Measurements from ENCODE around the gene FKBP6. TPM values are rescaled to one million over a fixed set of nuclear protein-coding genes. Genes with fewer than 3 reads are reported as not detected.
A peak's percentile ranks its signal among the peaks of the same experiment; 100 is the strongest.

FKBP6 gene
- polyA plus RNA-seq, 1 donor (not counting 4 experiments of a cell fraction or from before 2014, with no cell fraction given), result not detected

GRCh38 chr7:73356159-73356558 is 28.2 kb downstream of the FKBP6 start:
- dilution Hi-C loops (cut with MboI; ENCODE audit: extremely low pct_ligation_motif_present, low sequenced_read_pairs), result no loop called here
- Histone ChIP-seq H3K27me3 (ENCODE audit: control insufficient read depth, extremely low read depth, insufficient read depth, low read length) (peaks cover 22% of the 10 kb centered on the region), H3K4me3 (ENCODE audit: control insufficient read depth in 2 of 3, extremely low read depth in 1 of 3, insufficient read depth in 2 of 3, low read depth in 1 of 3, low read length in 3 of 3) (no peak overlapping the region), H3K27ac (ENCODE audit: control insufficient read depth, insufficient read depth, low read length) (no peak overlapping the region), H3K9me3 (ENCODE audit: control insufficient read depth, low read depth, low read length) (no peaks in the 10 kb centered on the region), H4K20me1 (ENCODE audit: control insufficient read depth, extremely low read depth, insufficient read depth, low read length) (no peaks in the 10 kb centered on the region), H2AFZ (ENCODE audit: control insufficient read depth, low read length) (no peak overlapping the region), H3K36me3 (ENCODE audit: control insufficient read depth in 2 of 2, extremely low read depth in 1 of 2, insufficient read depth in 2 of 2, low read length in 2 of 2) (no peaks in the 10 kb centered on the region), H3K9me1 (ENCODE audit: control insufficient read depth, extremely low read depth, insufficient read depth, low read length) (no peaks in the 10 kb centered on the region), H3K4me1 (ENCODE audit: control insufficient read depth, extremely low read depth, insufficient read depth, low read length) (no peaks in the 10 kb centered on the region), H3K79me2 (ENCODE audit: control insufficient read depth, insufficient read depth, low read length) (no peaks in the 10 kb centered on the region), H3K9ac (ENCODE audit: control insufficient read depth, extremely low read depth, insufficient read depth, low read length) (no peak overlapping the region), H3K4me2 (ENCODE audit: control insufficient read depth, extremely low read depth, insufficient read depth, low read depth, low read length) (no peak overlapping the region)
- DNase-seq (ENCODE audit: low read depth, low spot score) (no peak), FAIRE-seq (no peak)
- TF ChIP-seq EZH2 (IDR thresholded peaks at IDR 0.05; ENCODE audit: low read length) (no peak), CTCF (optimal IDR thresholded peaks at IDR 0.05 in 1 of 3, IDR thresholded peaks at IDR 0.05 in 1 of 3, conservative IDR thresholded peaks at IDR 0.05 in 1 of 3; ENCODE audit: extremely low read depth in 1 of 3, insufficient read depth in 2 of 3, low read length in 3 of 3) (no peak)

- FAIRE-seq, result no peak
- Histone ChIP-seq H3K4me1 (ENCODE audit: control insufficient read depth, extremely low read depth, insufficient read depth, low read length) (no peaks in the 10 kb centered on the region), H3K9ac (ENCODE audit: control insufficient read depth, extremely low read depth, insufficient read depth, low read length) (no peak overlapping the region), H2AFZ (ENCODE audit: control insufficient read depth, low read length) (no peak overlapping the region), H3K79me2 (ENCODE audit: control insufficient read depth, insufficient read depth, low read length) (no peaks in the 10 kb centered on the region), H3K4me2 (ENCODE audit: control insufficient read depth, extremely low read depth, insufficient read depth, low read depth, low read length) (peak overlapping the region; percentile 69), H3K27ac (ENCODE audit: control insufficient read depth, insufficient read depth, low read length) (no peak overlapping the region), H4K20me1 (ENCODE audit: control insufficient read depth, extremely low read depth, insufficient read depth, low read length) (no peaks in the 10 kb centered on the region), H3K9me3 (ENCODE audit: control insufficient read depth, low read depth, low read length) (no peaks in the 10 kb centered on the region), H3K9me1 (ENCODE audit: control insufficient read depth, extremely low read depth, insufficient read depth, low read length) (no peaks in the 10 kb centered on the region), H3K36me3 (ENCODE audit: control insufficient read depth in 2 of 2, extremely low read depth in 1 of 2, insufficient read depth in 2 of 2, low read length in 2 of 2) (no peaks in the 10 kb centered on the region), H3K4me3 (ENCODE audit: control insufficient read depth in 2 of 3, extremely low read depth in 1 of 3, insufficient read depth in 2 of 3, low read depth in 1 of 3, low read length in 3 of 3) (no peak overlapping the region), H3K27me3 (ENCODE audit: control insufficient read depth, extremely low read depth, insufficient read depth, low read length) (peaks cover 30% of the 10 kb centered on the region)
- dilution Hi-C loops (cut with MboI; ENCODE audit: extremely low pct_ligation_motif_present, low sequenced_read_pairs), result no loop called here
- TF ChIP-seq EZH2 (IDR thresholded peaks at IDR 0.05; ENCODE audit: low read length) (no peak), CTCF (optimal IDR thresholded peaks at IDR 0.05 in 1 of 3, IDR thresholded peaks at IDR 0.05 in 1 of 3, conservative IDR thresholded peaks at IDR 0.05 in 1 of 3; ENCODE audit: extremely low read depth in 1 of 3, insufficient read depth in 2 of 3, low read length in 3 of 3) (no peak)
- DNase-seq (ENCODE audit: low read depth, low spot score), result no peak
These were observed 30.8 kb downstream of the FKBP6 start for GRCh38 chr7:73358590-73359275.

Data from keratinocyte (primary cell).